ENCODE results near the gene APOA5.

APOA5 gene

GRCh38 chr11:116825854-116826750 lies 34.4 kb upstream of the APOA5 start:
- no peak overlapping the region for H3K4me3 ChIP-seq (ENCODE audit: low read depth, low read length)
- TF ChIP-seq, protein P1, sequence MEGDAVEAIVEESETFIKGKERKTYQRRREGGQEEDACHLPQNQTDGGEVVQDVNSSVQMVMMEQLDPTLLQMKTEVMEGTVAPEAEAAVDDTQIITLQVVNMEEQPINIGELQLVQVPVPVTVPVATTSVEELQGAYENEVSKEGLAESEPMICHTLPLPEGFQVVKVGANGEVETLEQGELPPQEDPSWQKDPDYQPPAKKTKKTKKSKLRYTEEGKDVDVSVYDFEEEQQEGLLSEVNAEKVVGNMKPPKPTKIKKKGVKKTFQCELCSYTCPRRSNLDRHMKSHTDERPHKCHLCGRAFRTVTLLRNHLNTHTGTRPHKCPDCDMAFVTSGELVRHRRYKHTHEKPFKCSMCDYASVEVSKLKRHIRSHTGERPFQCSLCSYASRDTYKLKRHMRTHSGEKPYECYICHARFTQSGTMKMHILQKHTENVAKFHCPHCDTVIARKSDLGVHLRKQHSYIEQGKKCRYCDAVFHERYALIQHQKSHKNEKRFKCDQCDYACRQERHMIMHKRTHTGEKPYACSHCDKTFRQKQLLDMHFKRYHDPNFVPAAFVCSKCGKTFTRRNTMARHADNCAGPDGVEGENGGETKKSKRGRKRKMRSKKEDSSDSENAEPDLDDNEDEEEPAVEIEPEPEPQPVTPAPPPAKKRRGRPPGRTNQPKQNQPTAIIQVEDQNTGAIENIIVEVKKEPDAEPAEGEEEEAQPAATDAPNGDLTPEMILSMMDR (IDR thresholded peaks at IDR 0.05; ENCODE audit: low read depth, low read length) = no peak

DNA sequence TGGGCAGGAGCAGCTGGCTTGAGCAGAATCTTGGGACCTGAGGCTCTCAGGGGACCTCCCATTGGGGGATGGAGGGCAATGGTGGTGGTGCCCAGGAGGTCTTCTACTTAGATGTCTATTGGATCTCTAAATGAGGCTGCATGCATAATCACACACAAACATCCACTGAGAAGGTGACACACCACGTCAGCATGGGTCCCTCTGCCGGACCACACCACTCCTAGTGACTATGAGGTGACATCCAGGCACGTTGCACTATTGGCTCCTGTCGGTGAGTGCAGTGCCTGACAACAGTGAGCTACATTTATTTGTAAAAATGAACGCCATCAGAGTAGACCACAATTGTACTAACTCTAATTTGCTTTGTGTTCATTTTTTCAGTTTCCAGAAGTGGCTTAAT lies 33.8 kb upstream of the APOA5 start:
- TF ChIP-seq, protein P1 (IDR thresholded peaks at IDR 0.05; ENCODE audit: low read depth, low read length) = no peak
- H3K4me3 ChIP-seq (ENCODE audit: low read depth, low read length) = no peak overlapping the region

DNA sequence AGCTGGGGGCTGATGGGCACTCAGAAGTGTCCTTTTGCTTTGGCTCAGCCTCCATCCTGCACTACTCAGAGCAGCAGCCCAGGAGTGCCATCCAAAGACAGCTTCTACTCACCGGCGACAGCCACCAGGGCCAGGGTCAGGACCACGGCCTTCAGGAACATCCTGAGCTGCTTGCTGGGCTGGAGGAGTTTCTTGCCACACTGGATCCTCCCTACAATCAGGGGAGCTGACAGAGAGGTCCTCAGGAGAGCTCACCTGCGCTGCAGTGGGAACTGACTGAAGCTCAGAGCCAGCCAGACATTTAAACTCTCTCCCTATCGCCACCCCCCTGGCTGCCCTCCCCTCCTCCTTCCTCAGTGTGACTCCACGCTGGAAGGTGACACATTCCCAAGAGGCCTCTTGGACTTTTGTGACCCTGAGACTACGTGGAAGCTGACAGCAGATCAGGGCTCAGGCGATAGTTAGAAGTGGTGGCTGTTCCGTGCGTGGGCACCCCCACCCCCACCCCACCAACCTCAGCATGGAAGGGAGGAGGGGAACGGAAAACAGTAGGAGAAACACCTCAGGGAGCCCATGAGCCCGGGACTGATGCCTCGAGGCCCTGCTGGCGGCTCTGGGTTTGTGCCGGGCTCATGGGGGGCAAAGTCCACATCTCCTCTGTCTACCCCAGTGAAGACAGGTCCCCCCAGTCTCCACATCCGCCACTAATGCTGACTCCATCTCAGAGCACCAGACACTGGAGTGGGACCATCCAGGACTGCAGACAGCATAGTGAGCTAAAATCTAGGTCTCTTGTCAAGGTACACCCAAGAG lies 31.6 kb upstream of the APOA5 start, which contains the start of gene APOA4:
TSS of gene APOA4 (minus strand) at position 274 of the 813 bp plus-strand sequence. CDS start at position 161, 113 bp downstream.
- TF ChIP-seq, protein P1 (IDR thresholded peaks at IDR 0.05; ENCODE audit: low read depth, low read length) = no peak
- no peak within 1 kb of the TSS for H3K4me3 ChIP-seq (ENCODE audit: low read depth, low read length)

- TF ChIP-seq, protein P1 (IDR thresholded peaks at IDR 0.05; ENCODE audit: low read depth, low read length) = no peak
- H3K4me3 ChIP-seq (ENCODE audit: low read depth, low read length) = no peak overlapping the region
Observed at GRCh38 chr11:116822575-116822974, 30.9 kb upstream of the APOA5 start.

DNA sequence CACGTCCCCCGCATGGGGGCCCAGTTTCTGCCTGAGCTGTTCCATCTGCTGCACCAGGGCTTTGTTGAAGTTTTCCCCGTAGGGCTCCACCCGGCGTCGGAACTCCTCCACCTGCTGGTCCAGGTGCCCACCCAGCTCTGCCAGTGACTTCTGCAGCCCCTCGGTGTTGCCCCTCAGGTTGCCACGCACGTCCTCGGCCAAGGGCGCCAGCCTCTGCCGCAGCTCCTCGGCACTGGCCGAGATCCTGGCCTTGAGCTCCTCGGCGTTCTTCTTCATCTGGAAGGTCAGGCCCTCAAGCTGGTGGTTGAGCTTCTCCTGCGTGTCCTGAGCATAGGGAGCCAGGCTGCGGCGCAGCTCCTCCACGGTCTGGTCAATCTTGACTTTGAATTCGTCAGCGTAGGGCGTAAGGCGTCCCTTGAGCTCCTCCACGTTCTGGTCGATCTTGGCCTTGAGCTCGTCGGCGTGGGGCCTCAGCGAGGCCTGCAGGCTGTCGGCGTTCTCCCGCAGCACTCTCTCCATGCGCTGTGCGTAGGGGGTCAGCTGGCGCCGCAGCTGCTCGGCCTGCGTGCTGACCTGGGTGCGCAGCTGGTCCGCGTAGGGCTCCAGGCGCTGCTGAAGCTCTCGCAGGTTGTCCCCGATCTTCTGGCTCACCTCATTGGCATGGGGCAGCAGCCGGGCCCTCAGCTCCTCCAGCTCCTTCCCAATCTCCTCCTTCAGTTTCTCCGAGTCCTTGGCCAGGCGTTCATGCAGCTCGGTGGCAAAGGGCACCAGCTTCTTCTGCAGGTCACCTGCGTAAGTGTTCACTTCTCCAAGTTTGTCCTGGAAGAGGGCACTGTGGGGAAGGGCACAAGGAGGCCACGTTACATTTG lies 29.6 kb upstream of the APOA5 start:
- no peak overlapping the region for H3K4me3 ChIP-seq (ENCODE audit: low read depth, low read length)
- TF ChIP-seq, protein P1 (IDR thresholded peaks at IDR 0.05; ENCODE audit: low read depth, low read length) = no peak

GRCh38 chr11:116819049-116819448 lies 27.4 kb upstream of the APOA5 start:
- TF ChIP-seq, protein P1 (IDR thresholded peaks at IDR 0.05; ENCODE audit: low read depth, low read length) = no peak
- H3K4me3 ChIP-seq (ENCODE audit: low read depth, low read length) = no peak overlapping the region

Measured in WI38 (cell line).